Fibroblast of lung (primary cell): ENCODE measurements around the gene ST6GAL1. TPM values are rescaled to one million over a fixed set of nuclear protein-coding genes. Genes with fewer than 3 reads are reported as not detected.

Experiments
- DNase-seq, 2 donors: peaks; one replicate each; pipeline versions ENCODE4 v3.0.0 to v3.0.0-alpha.2; 2010; ENCODE audit warnings: low read depth in 2 of 2
- H2AFZ ChIP-seq: 2 replicates; pipeline ENCODE4 v1.5.1; 2012; ENCODE audit warnings: low read length, control low read depth, inconsistent platforms
- H3K27ac ChIP-seq: 2 replicates; pipeline ENCODE4 v1.5.1; 2011; ENCODE audit warnings: low read length, control low read depth; ENCODE audit not compliant: insufficient read depth
- H3K27me3 ChIP-seq: 2 replicates; pipeline ENCODE4 v1.5.1; 2011; ENCODE audit warnings: mild to moderate bottlenecking, low read length; ENCODE audit not compliant: control insufficient read depth, insufficient read depth
- H3K36me3 ChIP-seq: 2 replicates; pipeline ENCODE4 v1.5.1; 2011; ENCODE audit warnings: low read length; ENCODE audit not compliant: control insufficient read depth, insufficient read depth
- H3K4me1 ChIP-seq: 2 replicates; pipeline ENCODE4 v1.5.1; 2011; ENCODE audit warnings: low read length; ENCODE audit not compliant: control insufficient read depth, insufficient read depth; ENCODE audit errors: extremely low read depth
- H3K4me2 ChIP-seq: 2 replicates; pipeline ENCODE4 v1.5.1; 2011; ENCODE audit warnings: low read length, control low read depth; ENCODE audit not compliant: insufficient read depth; ENCODE audit errors: extremely low read depth
- H3K4me3 ChIP-seq, 4 experiments: fragments of 200-600 bp in 1 of 4; sonication (generic) in 1 of 4; replicated peaks in 1 of 4; 2 replicates each; pipeline ENCODE4 v1.5.1; 2011 to 2016; ENCODE audit warnings: low read length in 4 of 4, low read depth in 3 of 4, mild to moderate bottlenecking in 3 of 4, control low read depth in 2 of 4, inconsistent platforms in 1 of 4, mixed read lengths in 1 of 4; ENCODE audit not compliant: insufficient read depth in 1 of 4; ENCODE audit errors: control extremely low read depth in 1 of 4
- H3K79me2 ChIP-seq: 2 replicates; pipeline ENCODE4 v1.5.1; 2012; ENCODE audit warnings: mild to moderate bottlenecking, low read length, inconsistent platforms; ENCODE audit not compliant: control insufficient read depth, insufficient read depth
- H3K9ac ChIP-seq: 2 replicates; pipeline ENCODE4 v1.5.1; 2011; ENCODE audit warnings: mild to moderate bottlenecking, low read length, control low read depth; ENCODE audit not compliant: insufficient read depth
- H3K9me3 ChIP-seq: 2 replicates; pipeline ENCODE4 v1.5.1; 2012; ENCODE audit warnings: low read depth, low read length; ENCODE audit not compliant: control insufficient read depth, insufficient read depth
- H4K20me1 ChIP-seq: 2 replicates; pipeline ENCODE4 v1.5.1; 2011; ENCODE audit warnings: low read length; ENCODE audit not compliant: control insufficient read depth, insufficient read depth; ENCODE audit errors: extremely low read depth
- CTCF ChIP-seq, 2 donors: IDR thresholded peaks in 1 of 2; conservative IDR thresholded peaks in 1 of 2; 1 replicate in 1 of 2; 2 replicates in 1 of 2; pipeline ENCODE4 v1.5.1; 2011 to 2012; ENCODE audit warnings: low read length in 2 of 2, control low read depth in 1 of 2, inconsistent platforms in 1 of 2, low read depth in 1 of 2, mild to moderate bottlenecking in 1 of 2
- EZH2 ChIP-seq: IDR thresholded peaks from 2 replicates; pipeline ENCODE4 v1.5.1; 2012; ENCODE audit warnings: low read length, control low read depth, mild to moderate bottlenecking; ENCODE audit errors: missing control alignments
- polyA plus RNA-seq, 2 donors: library from polyadenylated mRNA; depleted of rRNA in 1 of 2; stranded (reverse) in 1 of 2; unstranded in 1 of 2; fragments of >200 nt; gene quantifications; 2 replicates each; pipeline ENCODE4 v1.2.1, GENCODE V29; 2011 to 2012; ENCODE audit warnings: missing spikeins in 1 of 2
- total RNA-seq: library from RNA; depleted of rRNA; stranded (reverse); fragments of >200 nt; gene quantifications from 2 replicates; pipeline ENCODE4 v1.2.1, GENCODE V29; 2014

The ST6GAL1 gene
- total and polyA plus RNA-seq, 2 donors (not counting 1 experiment from before 2014, with no cell fraction given) = 0.83 to 1.00 TPM

- Histone ChIP-seq H3K9ac (no peak overlapping the region), H3K4me1 (no peaks in the 10 kb centered on the region), H4K20me1 (no peaks in the 10 kb centered on the region), H3K27me3 (no peaks in the 10 kb centered on the region), H2AFZ (no peak overlapping the region), H3K4me3 (no peak overlapping the region), H3K79me2 (no peaks in the 10 kb centered on the region), H3K4me2 (no peak overlapping the region), H3K36me3 (no peaks in the 10 kb centered on the region), H3K27ac (no peak overlapping the region), H3K9me3 (no peaks in the 10 kb centered on the region)
- TF ChIP-seq EZH2 (no peak), CTCF (conservative IDR thresholded peaks at IDR 0.05 in 1 of 2, IDR thresholded peaks at IDR 0.05 in 1 of 2; ENCODE audit: low read depth in 1 of 2, low read length in 2 of 2) (no peak)
- DNase-seq = no peak
Observed at GRCh38 chr3:187000711-187001151, 70.4 kb downstream of the ST6GAL1 start.

- H3K27ac ChIP-seq = no peak overlapping the region
- TF ChIP-seq CTCF (conservative IDR thresholded peaks at IDR 0.05 in 1 of 2, IDR thresholded peaks at IDR 0.05 in 1 of 2; ENCODE audit: low read depth in 1 of 2, low read length in 2 of 2) = no peak
- TF ChIP-seq EZH2 = no peak
- H2AFZ ChIP-seq = no peak overlapping the region
- no peaks in the 10 kb centered on the region for H3K4me1 ChIP-seq
- H3K9me3 ChIP-seq = no peaks in the 10 kb centered on the region
- H3K4me3 ChIP-seq = no peak overlapping the region
- H3K4me2 ChIP-seq = no peak overlapping the region
- no peaks in the 10 kb centered on the region for H3K27me3 ChIP-seq
- H3K36me3 ChIP-seq = no peaks in the 10 kb centered on the region
- no peaks in the 10 kb centered on the region for H3K79me2 ChIP-seq
- DNase-seq = no peak
- no peak overlapping the region for H3K9ac ChIP-seq
- H4K20me1 ChIP-seq = no peaks in the 10 kb centered on the region
Observed at GRCh38 chr3:187002915-187003314, 72.6 kb downstream of the ST6GAL1 start.

GRCh38 chr3:187005827-187006481 lies 75.6 kb downstream of the ST6GAL1 start:
- TF ChIP-seq EZH2 (no peak), CTCF (conservative IDR thresholded peaks at IDR 0.05 in 1 of 2, IDR thresholded peaks at IDR 0.05 in 1 of 2; ENCODE audit: low read depth in 1 of 2, low read length in 2 of 2) (no peak)
- Histone ChIP-seq H3K79me2 (no peaks in the 10 kb centered on the region), H3K4me2 (no peak overlapping the region), H3K9ac (no peak overlapping the region), H3K4me1 (no peaks in the 10 kb centered on the region), H3K27ac (no peak overlapping the region), H3K36me3 (no peaks in the 10 kb centered on the region), H3K27me3 (no peaks in the 10 kb centered on the region), H3K9me3 (no peaks in the 10 kb centered on the region), H2AFZ (no peak overlapping the region), H3K4me3 (no peak overlapping the region), H4K20me1 (no peaks in the 10 kb centered on the region)
- DNase-seq = no peak
